ENCODE data around the gene POU5F1. TPM values are rescaled to one million over a fixed set of nuclear protein-coding genes. Genes with fewer than 3 reads are reported as not detected.

POU5F1 gene
- polyA plus RNA-seq, 2 of the 4 experiments (the other 2 are of a cell fraction): 2.7 to 2.8 TPM

DNA sequence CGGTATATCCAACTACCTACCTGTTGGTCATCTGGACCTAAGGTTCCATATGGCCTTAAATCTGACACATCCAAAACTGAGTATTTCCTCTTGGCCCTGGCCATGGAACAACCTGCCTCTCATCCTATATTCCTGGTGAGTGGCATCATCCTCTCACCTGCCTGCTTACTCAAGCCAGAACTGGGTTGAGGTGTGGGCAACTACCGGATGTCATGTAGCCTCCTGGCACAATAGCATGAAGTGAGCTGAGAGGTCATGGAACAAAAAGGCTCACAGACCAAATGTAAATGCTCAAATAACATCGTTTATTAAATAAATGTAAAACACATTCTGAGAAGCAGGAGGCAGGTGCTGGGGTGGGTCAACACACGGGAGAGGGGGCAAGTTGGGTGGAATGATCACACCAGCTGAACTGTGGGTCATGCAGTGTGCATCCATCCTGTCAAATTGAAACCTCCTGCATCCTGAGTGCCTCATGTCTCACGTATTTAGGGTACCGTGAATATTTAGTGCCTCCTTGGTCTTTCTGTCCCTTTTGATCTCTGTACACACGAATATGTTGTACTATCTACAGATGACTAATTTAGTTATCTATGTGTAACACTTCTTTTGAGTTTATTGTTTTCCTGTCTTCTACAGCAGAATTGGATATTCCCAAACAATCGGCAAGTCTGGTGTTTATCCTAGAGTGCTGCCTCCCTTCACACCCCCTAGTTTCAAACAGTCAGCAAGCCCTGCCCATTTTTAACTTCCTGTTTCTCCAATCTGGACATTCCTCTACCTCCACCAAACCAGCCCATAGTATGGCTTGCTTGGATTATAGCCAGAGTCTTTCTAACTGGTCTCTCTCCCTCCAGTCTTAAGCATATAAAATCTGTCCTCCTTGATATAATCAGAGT is 7.9 kb upstream of the POU5F1 start (continued):
- TF ChIP-seq TP53 (CRISPR knock-in tag; IDR thresholded peaks at IDR 0.05) (no peak), FOSB (CRISPR knock-in tag; IDR thresholded peaks at IDR 0.05) (no peak)

DNA sequence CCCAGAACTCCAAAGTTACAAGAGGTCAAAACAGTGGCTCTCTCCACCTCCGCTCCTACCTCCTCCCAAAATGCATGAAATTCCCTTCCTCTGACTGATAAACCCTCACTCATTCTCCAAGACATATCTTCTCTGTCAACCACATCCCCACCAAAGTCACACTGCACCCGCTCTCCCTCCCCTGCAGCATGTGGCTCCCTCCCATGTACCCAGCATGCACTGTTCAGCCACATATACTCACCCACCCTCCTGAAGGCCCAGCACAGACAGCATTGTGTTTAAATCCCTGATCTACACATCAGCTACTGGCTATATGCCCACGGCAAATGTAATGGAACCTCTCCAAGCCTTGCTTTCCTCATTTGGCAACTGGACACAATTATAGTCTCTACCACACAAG is 5.5 kb upstream of the POU5F1 start:
- POLR2A ChIA-PET: no interaction called here
- TF ChIP-seq EP300 (IDR thresholded peaks at IDR 0.05) (no peak), TFCP2L1 (CRISPR knock-in tag; IDR thresholded peaks at IDR 0.05) (no peak), POLR2A (IDR thresholded peaks at IDR 0.05; ENCODE audit: low read length) (no peak), SMC3 (IDR thresholded peaks at IDR 0.05) (no peak), EHF (CRISPR knock-in tag; IDR thresholded peaks at IDR 0.05) (no peak), JUN (IDR thresholded peaks at IDR 0.05) (no peak), MAZ (IDR thresholded peaks at IDR 0.05; ENCODE audit: borderline replicate concordance, low read depth, low read length) (no peak), SREBF2 (IDR thresholded peaks at IDR 0.05) (no peak), NR3C1 (IDR thresholded peaks at IDR 0.05) (no peak), CHD2 (IDR thresholded peaks at IDR 0.05; ENCODE audit: low read length, partially characterized antibody) (no peak), RNF2 (IDR thresholded peaks at IDR 0.05; ENCODE audit: borderline replicate concordance, low read depth) (no peak)
- TF ChIP-seq, protein P1, sequence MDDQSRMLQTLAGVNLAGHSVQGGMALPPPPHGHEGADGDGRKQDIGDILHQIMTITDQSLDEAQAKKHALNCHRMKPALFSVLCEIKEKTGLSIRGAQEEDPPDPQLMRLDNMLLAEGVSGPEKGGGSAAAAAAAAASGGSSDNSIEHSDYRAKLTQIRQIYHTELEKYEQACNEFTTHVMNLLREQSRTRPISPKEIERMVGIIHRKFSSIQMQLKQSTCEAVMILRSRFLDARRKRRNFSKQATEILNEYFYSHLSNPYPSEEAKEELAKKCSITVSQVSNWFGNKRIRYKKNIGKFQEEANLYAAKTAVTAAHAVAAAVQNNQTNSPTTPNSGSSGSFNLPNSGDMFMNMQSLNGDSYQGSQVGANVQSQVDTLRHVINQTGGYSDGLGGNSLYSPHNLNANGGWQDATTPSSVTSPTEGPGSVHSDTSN (IDR thresholded peaks at IDR 0.05): no peak
- H3K9me3 ChIP-seq: no peaks in the 10 kb centered on the region
- no peak overlapping the region for H3K4me2 ChIP-seq
- no peak overlapping the region for H3K4me3 ChIP-seq
- ATAC-seq (no peak), DNase-seq (ENCODE audit: low read depth in 1 of 2, low spot score in 1 of 2) (no peak), FAIRE-seq (no peak)
- CTCF ChIA-PET: interaction anchor here (1.1 to 2.1 kb wide), 3 partner anchors 16 to 191 kb away, joined by 3 to 6 read pairs (median 5); no protein-coding TSS in a partner anchor
- H3K27ac ChIP-seq: no peak overlapping the region
- WGBS (ENCODE audit: missing lambda C conversion rate): 87% methylated on average over 3 of the region's 3 CpGs
- H3K4me1 ChIP-seq: peaks cover 14% of the 10 kb centered on the region

DNA sequence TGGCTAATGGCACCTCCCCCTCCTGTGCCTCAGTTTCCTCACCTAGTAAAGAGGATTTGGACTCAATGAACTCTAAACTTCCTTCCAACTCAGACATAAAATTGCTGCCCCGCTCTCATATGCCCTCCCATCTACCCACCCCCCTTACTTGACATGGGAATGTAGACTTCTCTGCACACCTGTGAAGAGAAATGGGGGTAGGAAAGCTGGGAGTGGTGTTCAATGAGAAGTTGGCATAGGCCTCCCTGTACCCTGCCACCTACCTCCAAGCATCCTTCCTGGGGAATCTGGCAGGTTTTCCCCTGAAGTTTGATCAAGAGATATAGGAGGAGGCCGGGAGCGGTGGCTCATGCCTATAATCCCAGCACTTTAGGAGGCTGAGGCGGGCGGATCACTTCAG is 3.9 kb upstream of the POU5F1 start:
- DNase-seq (ENCODE audit: low read depth in 1 of 2, low spot score in 1 of 2) (no peak), ATAC-seq (no peak), FAIRE-seq (no peak)
- H3K4me2 ChIP-seq: no peak overlapping the region
- no peak overlapping the region for H3K4me3 ChIP-seq
- WGBS (ENCODE audit: missing lambda C conversion rate): 99% methylated on average over 5 of the region's 5 CpGs
- H3K4me1 ChIP-seq: peaks cover 14% of the 10 kb centered on the region
- ChIA-PET POLR2A (no interaction called here), CTCF (interaction anchor here (0.5 to 1.3 kb wide), 3 partner anchors 18 to 192 kb away, joined by 3 read pairs; no protein-coding TSS in a partner anchor)
- H3K27ac ChIP-seq: no peak overlapping the region
- H3K9me3 ChIP-seq: no peaks in the 10 kb centered on the region
- TF ChIP-seq, protein P2, sequence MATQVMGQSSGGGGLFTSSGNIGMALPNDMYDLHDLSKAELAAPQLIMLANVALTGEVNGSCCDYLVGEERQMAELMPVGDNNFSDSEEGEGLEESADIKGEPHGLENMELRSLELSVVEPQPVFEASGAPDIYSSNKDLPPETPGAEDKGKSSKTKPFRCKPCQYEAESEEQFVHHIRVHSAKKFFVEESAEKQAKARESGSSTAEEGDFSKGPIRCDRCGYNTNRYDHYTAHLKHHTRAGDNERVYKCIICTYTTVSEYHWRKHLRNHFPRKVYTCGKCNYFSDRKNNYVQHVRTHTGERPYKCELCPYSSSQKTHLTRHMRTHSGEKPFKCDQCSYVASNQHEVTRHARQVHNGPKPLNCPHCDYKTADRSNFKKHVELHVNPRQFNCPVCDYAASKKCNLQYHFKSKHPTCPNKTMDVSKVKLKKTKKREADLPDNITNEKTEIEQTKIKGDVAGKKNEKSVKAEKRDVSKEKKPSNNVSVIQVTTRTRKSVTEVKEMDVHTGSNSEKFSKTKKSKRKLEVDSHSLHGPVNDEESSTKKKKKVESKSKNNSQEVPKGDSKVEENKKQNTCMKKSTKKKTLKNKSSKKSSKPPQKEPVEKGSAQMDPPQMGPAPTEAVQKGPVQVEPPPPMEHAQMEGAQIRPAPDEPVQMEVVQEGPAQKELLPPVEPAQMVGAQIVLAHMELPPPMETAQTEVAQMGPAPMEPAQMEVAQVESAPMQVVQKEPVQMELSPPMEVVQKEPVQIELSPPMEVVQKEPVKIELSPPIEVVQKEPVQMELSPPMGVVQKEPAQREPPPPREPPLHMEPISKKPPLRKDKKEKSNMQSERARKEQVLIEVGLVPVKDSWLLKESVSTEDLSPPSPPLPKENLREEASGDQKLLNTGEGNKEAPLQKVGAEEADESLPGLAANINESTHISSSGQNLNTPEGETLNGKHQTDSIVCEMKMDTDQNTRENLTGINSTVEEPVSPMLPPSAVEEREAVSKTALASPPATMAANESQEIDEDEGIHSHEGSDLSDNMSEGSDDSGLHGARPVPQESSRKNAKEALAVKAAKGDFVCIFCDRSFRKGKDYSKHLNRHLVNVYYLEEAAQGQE (IDR thresholded peaks at IDR 0.05): no peak
- no peak for TF ChIP-seq RFX5 (IDR thresholded peaks at IDR 0.05)
- TF ChIP-seq, protein P3, sequence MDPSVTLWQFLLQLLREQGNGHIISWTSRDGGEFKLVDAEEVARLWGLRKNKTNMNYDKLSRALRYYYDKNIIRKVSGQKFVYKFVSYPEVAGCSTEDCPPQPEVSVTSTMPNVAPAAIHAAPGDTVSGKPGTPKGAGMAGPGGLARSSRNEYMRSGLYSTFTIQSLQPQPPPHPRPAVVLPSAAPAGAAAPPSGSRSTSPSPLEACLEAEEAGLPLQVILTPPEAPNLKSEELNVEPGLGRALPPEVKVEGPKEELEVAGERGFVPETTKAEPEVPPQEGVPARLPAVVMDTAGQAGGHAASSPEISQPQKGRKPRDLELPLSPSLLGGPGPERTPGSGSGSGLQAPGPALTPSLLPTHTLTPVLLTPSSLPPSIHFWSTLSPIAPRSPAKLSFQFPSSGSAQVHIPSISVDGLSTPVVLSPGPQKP (IDR thresholded peaks at IDR 0.05; ENCODE audit: low read depth, low read length): no peak
- no peak for TF ChIP-seq MAZ (IDR thresholded peaks at IDR 0.05; ENCODE audit: borderline replicate concordance, low read depth, low read length)
- no peak for TF ChIP-seq CHD2 (IDR thresholded peaks at IDR 0.05; ENCODE audit: low read length, partially characterized antibody)
- TF ChIP-seq SMC3 (IDR thresholded peaks at IDR 0.05): no peak
- TF ChIP-seq, protein P4, sequence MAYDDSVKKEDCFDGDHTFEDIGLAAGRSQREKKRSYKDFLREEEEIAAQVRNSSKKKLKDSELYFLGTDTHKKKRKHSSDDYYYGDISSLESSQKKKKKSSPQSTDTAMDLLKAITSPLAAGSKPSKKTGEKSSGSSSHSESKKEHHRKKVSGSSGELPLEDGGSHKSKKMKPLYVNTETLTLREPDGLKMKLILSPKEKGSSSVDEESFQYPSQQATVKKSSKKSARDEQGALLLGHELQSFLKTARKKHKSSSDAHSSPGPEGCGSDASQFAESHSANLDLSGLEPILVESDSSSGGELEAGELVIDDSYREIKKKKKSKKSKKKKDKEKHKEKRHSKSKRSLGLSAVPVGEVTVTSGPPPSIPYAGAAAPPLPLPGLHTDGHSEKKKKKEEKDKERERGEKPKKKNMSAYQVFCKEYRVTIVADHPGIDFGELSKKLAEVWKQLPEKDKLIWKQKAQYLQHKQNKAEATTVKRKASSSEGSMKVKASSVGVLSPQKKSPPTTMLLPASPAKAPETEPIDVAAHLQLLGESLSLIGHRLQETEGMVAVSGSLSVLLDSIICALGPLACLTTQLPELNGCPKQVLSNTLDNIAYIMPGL (CRISPR knock-in tag; IDR thresholded peaks at IDR 0.05; ENCODE audit: borderline replicate concordance): no peak
- no peak for TF ChIP-seq FOSB (CRISPR knock-in tag; IDR thresholded peaks at IDR 0.05)
- no peak for TF ChIP-seq EHMT2 (IDR thresholded peaks at IDR 0.05; ENCODE audit: low read depth)
- TF ChIP-seq RARB (CRISPR knock-in tag; IDR thresholded peaks at IDR 0.05): no peak
- no peak for TF ChIP-seq FOSL2 (IDR thresholded peaks at IDR 0.05)
- TF ChIP-seq FOSL2 (CRISPR knock-in tag; IDR thresholded peaks at IDR 0.05): no peak
- no peak for TF ChIP-seq ZNF302 (CRISPR knock-in tag; IDR thresholded peaks at IDR 0.05)
- TF ChIP-seq MYC (IDR thresholded peaks at IDR 0.05; ENCODE audit: borderline replicate concordance, low read length): no peak
- no peak for TF ChIP-seq CHD4 (IDR thresholded peaks at IDR 0.05; ENCODE audit: borderline replicate concordance)
- no peak for TF ChIP-seq NPAS2 (CRISPR knock-in tag; IDR thresholded peaks at IDR 0.05; ENCODE audit: borderline replicate concordance)
- no peak for TF ChIP-seq ZC3H11A (IDR thresholded peaks at IDR 0.05)
- no peak for TF ChIP-seq EHF (CRISPR knock-in tag; IDR thresholded peaks at IDR 0.05)
